Neural progenitor cell (in vitro differentiated cells): ENCODE measurements around the gene JUND.

Experiments
- EZH2 ChIP-seq: fragments of 200-600 bp; sonication (generic); IDR thresholded peaks from 2 replicates; pipeline ENCODE4 v1.6.1; 2017; ENCODE audit warnings: antibody characterized with exemption, mild to moderate bottlenecking, moderate library complexity
- EZH2phosphoT487 ChIP-seq: fragments of 200-600 bp; sonication (generic); IDR thresholded peaks from 2 replicates; pipeline ENCODE4 v1.6.1; 2017; ENCODE audit warnings: antibody characterized with exemption
- TF ChIP-seq, protein P1 (sequence below): fragments of 200-600 bp; sonication (generic); IDR thresholded peaks from 2 replicates; pipeline ENCODE4 v1.5.1; 2017; ENCODE audit warnings: antibody characterized with exemption, mild to moderate bottlenecking

- TF ChIP-seq, protein P1, sequence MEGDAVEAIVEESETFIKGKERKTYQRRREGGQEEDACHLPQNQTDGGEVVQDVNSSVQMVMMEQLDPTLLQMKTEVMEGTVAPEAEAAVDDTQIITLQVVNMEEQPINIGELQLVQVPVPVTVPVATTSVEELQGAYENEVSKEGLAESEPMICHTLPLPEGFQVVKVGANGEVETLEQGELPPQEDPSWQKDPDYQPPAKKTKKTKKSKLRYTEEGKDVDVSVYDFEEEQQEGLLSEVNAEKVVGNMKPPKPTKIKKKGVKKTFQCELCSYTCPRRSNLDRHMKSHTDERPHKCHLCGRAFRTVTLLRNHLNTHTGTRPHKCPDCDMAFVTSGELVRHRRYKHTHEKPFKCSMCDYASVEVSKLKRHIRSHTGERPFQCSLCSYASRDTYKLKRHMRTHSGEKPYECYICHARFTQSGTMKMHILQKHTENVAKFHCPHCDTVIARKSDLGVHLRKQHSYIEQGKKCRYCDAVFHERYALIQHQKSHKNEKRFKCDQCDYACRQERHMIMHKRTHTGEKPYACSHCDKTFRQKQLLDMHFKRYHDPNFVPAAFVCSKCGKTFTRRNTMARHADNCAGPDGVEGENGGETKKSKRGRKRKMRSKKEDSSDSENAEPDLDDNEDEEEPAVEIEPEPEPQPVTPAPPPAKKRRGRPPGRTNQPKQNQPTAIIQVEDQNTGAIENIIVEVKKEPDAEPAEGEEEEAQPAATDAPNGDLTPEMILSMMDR, result no peak
- TF ChIP-seq EZH2phosphoT487 (no peak), EZH2 (no peak)
Observed at GRCh38 chr19:18269070-18269723, 12.2 kb downstream of the JUND start.
